ENCODE results near the gene CCDC88A. TPM values are rescaled to one million over a fixed set of nuclear protein-coding genes. Genes with fewer than 3 reads are reported as not detected.
A peak's percentile ranks its signal among the peaks of the same experiment; 100 is the strongest.

The CCDC88A gene
- total RNA-seq, 1 donor from 2014 or later = 66.7 TPM

- Histone ChIP-seq H3K4me3 (ENCODE audit: insufficient read depth, low read depth, low read length) (peak overlapping the region; percentile 26), H4K20me1 (ENCODE audit: insufficient read depth, low read length) (peaks cover 26% of the 10 kb centered on the region), H3K4me1 (ENCODE audit: insufficient read depth, low read length) (peaks cover 14% of the 10 kb centered on the region), H2AFZ (ENCODE audit: low read depth, low read length) (no peak overlapping the region), H3K27me3 (ENCODE audit: insufficient read depth, low read length) (no peaks in the 10 kb centered on the region), H3K79me2 (ENCODE audit: insufficient read depth, low read length) (peaks cover 81% of the 10 kb centered on the region), H3K36me3 (ENCODE audit: insufficient read depth, low read length) (no peaks in the 10 kb centered on the region), H3K9me3 (ENCODE audit: insufficient read depth, low read depth, low read length) (no peaks in the 10 kb centered on the region), H3K27ac (ENCODE audit: low read depth, low read length) (peak overlapping the region; percentile 41), H3K9ac (ENCODE audit: low read length) (peak overlapping the region; percentile 36), H3K4me2 (ENCODE audit: low read length) (peak overlapping the region; percentile 79)
- Mint-ChIP-seq H3K36me3 (ENCODE audit: low read depth, unreplicated experiment) (peaks cover 8% of the 10 kb centered on the region), H3K9me3 (ENCODE audit: unreplicated experiment) (no peaks in the 10 kb centered on the region), H3K4me1 (ENCODE audit: low read depth, unreplicated experiment) (peaks cover 13% of the 10 kb centered on the region), H3K27ac (ENCODE audit: unreplicated experiment) (no peak overlapping the region), H3K4me3 (ENCODE audit: unreplicated experiment) (no peak overlapping the region), H3K27me3 (ENCODE audit: low read depth, unreplicated experiment) (no peaks in the 10 kb centered on the region)
- TF ChIP-seq EZH2 (IDR thresholded peaks at IDR 0.05; ENCODE audit: insufficient read depth, low read length) (no peak), CTCF (IDR thresholded peaks at IDR 0.05; ENCODE audit: insufficient read depth, low read depth, low read length) (no peak)
- FAIRE-seq (no peak), DNase-seq (ENCODE audit: low read depth) (peak; percentile 66)
Measured at GRCh38 chr2:55408918-55409868, 10.5 kb downstream of the CCDC88A start.

GRCh38 chr2:55408098-55408882, 11.4 kb downstream of the CCDC88A start:
- peak overlapping the region; percentile 41 for H3K27ac ChIP-seq (ENCODE audit: low read depth, low read length)
- Mint-ChIP-seq H3K27ac (ENCODE audit: unreplicated experiment) (no peak overlapping the region), H3K36me3 (ENCODE audit: low read depth, unreplicated experiment) (peaks cover 8% of the 10 kb centered on the region), H3K4me3 (ENCODE audit: unreplicated experiment) (no peak overlapping the region), H3K4me1 (ENCODE audit: low read depth, unreplicated experiment) (peaks cover 13% of the 10 kb centered on the region), H3K27me3 (ENCODE audit: low read depth, unreplicated experiment) (no peaks in the 10 kb centered on the region), H3K9me3 (ENCODE audit: unreplicated experiment) (no peaks in the 10 kb centered on the region)
- DNase-seq (ENCODE audit: low read depth) (peak; percentile 63), FAIRE-seq (no peak)
- no peaks in the 10 kb centered on the region for H3K27me3 ChIP-seq (ENCODE audit: insufficient read depth, low read length)
- H3K36me3 ChIP-seq (ENCODE audit: insufficient read depth, low read length) = no peaks in the 10 kb centered on the region
- H3K4me3 ChIP-seq (ENCODE audit: insufficient read depth, low read depth, low read length) = peak overlapping the region; percentile 26
- no peaks in the 10 kb centered on the region for H3K9me3 ChIP-seq (ENCODE audit: insufficient read depth, low read depth, low read length)
- H2AFZ ChIP-seq (ENCODE audit: low read depth, low read length) = no peak overlapping the region
- peaks cover 26% of the 10 kb centered on the region for H4K20me1 ChIP-seq (ENCODE audit: insufficient read depth, low read length)
- H3K4me1 ChIP-seq (ENCODE audit: insufficient read depth, low read length) = peaks cover 14% of the 10 kb centered on the region
- TF ChIP-seq EZH2 (IDR thresholded peaks at IDR 0.05; ENCODE audit: insufficient read depth, low read length) (no peak), CTCF (IDR thresholded peaks at IDR 0.05; ENCODE audit: insufficient read depth, low read depth, low read length) (no peak)
- peaks cover 78% of the 10 kb centered on the region for H3K79me2 ChIP-seq (ENCODE audit: insufficient read depth, low read length)
- H3K9ac ChIP-seq (ENCODE audit: low read length) = peak overlapping the region; percentile 36
- peak overlapping the region; percentile 79 for H3K4me2 ChIP-seq (ENCODE audit: low read length)

All from astrocyte (in vitro differentiated cells and primary cell).